GM12891 (cell line): ENCODE results near the gene RTL5.

Experiments used
- POLR2A ChIP-seq: IDR thresholded peaks from 2 replicates; pipeline ENCODE4 v1.6.1; 2011; ENCODE audit warnings: low read depth, low read length, control low read depth
- POLR2AphosphoS5 ChIP-seq: IDR thresholded peaks from 2 replicates; pipeline ENCODE4 v1.6.1; 2011; ENCODE audit warnings: low read depth, low read length, control low read depth
- POU2F2 ChIP-seq: IDR thresholded peaks from 2 replicates; pipeline ENCODE4 v1.6.1; 2011; ENCODE audit warnings: low read depth, mild to moderate bottlenecking, control low read depth, low read length, moderate library complexity

GRCh38 chrX:72081605-72082320 lies 50.0 kb downstream of the RTL5 start:
- no peak for TF ChIP-seq POLR2A
- no peak for TF ChIP-seq POLR2AphosphoS5
- TF ChIP-seq POU2F2 = no peak
